ENCODE data around the gene MPIG6B.

- TF ChIP-seq CTCF (IDR thresholded peaks at IDR 0.05) (no peak), EP300 (IDR thresholded peaks at IDR 0.05) (no peak)
Observed at GRCh38 chr6:31763619-31763940, 40.4 kb downstream of the MPIG6B start.

All from tibial nerve (tissue), 4 donors.